Peyer's patch (tissue), 4 donors: ENCODE data around the gene ZDHHC15. TPM values are rescaled to one million over a fixed set of nuclear protein-coding genes. Genes with fewer than 3 reads are reported as not detected.
"Not testable (repeated sequence)": the region's sequence is repeated elsewhere in the genome, so short reads cannot be mapped to it uniquely, and the experiment has no call there.

ENCODE experiments used
- DNase-seq, 3 donors: peaks; one replicate each; pipeline ENCODE4 v3.0.0-alpha.2; 2017 to 2019
- H3K27ac ChIP-seq, 4 donors: fragments of 200-600 bp; sonication (generic); one replicate each; pipeline ENCODE4 v1.5.1; 2016 to 2019
- H3K27me3 ChIP-seq, 2 donors: fragments of 200-600 bp; sonication (generic); one replicate each; pipeline ENCODE4 v1.5.1; 2019
- H3K36me3 ChIP-seq, 3 donors: fragments of 200-600 bp; sonication (generic); one replicate each; pipeline ENCODE4 v1.5.1; 2016 to 2019
- H3K4me1 ChIP-seq, 4 donors: fragments of 200-600 bp; sonication (generic); one replicate each; pipeline ENCODE4 v1.5.1; 2016 to 2019
- H3K4me3 ChIP-seq, 4 donors: fragments of 200-600 bp; sonication (generic); 1 replicate in 3 of 4; 2 replicates in 1 of 4; pipeline ENCODE4 v1.5.1; 2016 to 2019; ENCODE audit warnings: mild to moderate bottlenecking in 1 of 4
- H3K9me3 ChIP-seq, 4 donors: fragments of 200-600 bp; sonication (generic); one replicate each; pipeline ENCODE4 v1.5.1; 2016 to 2019; ENCODE audit warnings: mild to moderate bottlenecking in 1 of 4
- CTCF ChIP-seq, 6 experiments: fragments of 450-650 bp in 4 of 6; fragments of 200-600 bp in 2 of 6; sonication (generic) in 1 of 6; IDR thresholded peaks; one replicate each; pipeline ENCODE4 v1.5.1; 2017 to 2019; ENCODE audit warnings: antibody characterized with exemption in 6 of 6, mild to moderate bottlenecking in 3 of 6, moderate library complexity in 1 of 6
- POLR2A ChIP-seq, 2 donors: fragments of 450-650 bp; IDR thresholded peaks; one replicate each; pipeline ENCODE4 v1.5.1; 2017; ENCODE audit warnings: antibody characterized with exemption in 2 of 2, mild to moderate bottlenecking in 2 of 2, moderate library complexity in 2 of 2
- total RNA-seq, 4 donors: library from RNA; depleted of rRNA; stranded (reverse); fragments of >200 nt; gene quantifications; one replicate each; pipeline ENCODE4 v1.1.0, GENCODE V29; 2016

ZDHHC15 gene
- total RNA-seq = under 1 TPM in 2 of 4 donors, not detected in 2; 0.13 to 0.19 TPM

GRCh38 chrX:75522565-75523431 is at the start of gene ZDHHC15:
Gene ZDHHC15 (minus strand): TSS chrX:75523037. CDS start chrX:75523024, 13 bp downstream.
- H3K4me3 ChIP-seq = peak within 1 kb of the TSS; percentile 18 to 46 (median 35)
- peak within 1 kb of the TSS in 3 of 4 donors; percentile 17 to 59 (median 49) for H3K27ac ChIP-seq
- no peaks in the 10 kb centered on the region for H3K27me3 ChIP-seq
- H3K4me1 ChIP-seq = no peaks in the 10 kb centered on the region
- no peak for TF ChIP-seq POLR2A (IDR thresholded peaks at IDR 0.05)
- TF ChIP-seq CTCF (IDR thresholded peaks at IDR 0.05) = no peak
- no peaks in the 10 kb centered on the region for H3K36me3 ChIP-seq
- H3K9me3 ChIP-seq = no peaks in the 10 kb centered on the region
- peak in 1 of 3 donors; percentile 55 for DNase-seq

- not testable (repeated sequence) for H3K27ac ChIP-seq, H3K9me3 ChIP-seq, DNase-seq, H3K4me3 ChIP-seq, H3K4me1 ChIP-seq, H3K27me3 ChIP-seq, H3K36me3 ChIP-seq
Measured at GRCh38 chrX:75560544-75560943, 37.7 kb upstream of the ZDHHC15 start.

GRCh38 chrX:75547783-75548182 is 24.9 kb upstream of the ZDHHC15 start:
- Histone ChIP-seq H3K27ac (no peak overlapping the region), H3K4me1 (no peaks in the 10 kb centered on the region), H3K27me3 (no peaks in the 10 kb centered on the region), H3K9me3 (no peaks in the 10 kb centered on the region), H3K4me3 (no peak overlapping the region), H3K36me3 (no peaks in the 10 kb centered on the region)
- DNase-seq = no peak
- TF ChIP-seq CTCF (IDR thresholded peaks at IDR 0.05) = no peak
- TF ChIP-seq POLR2A (IDR thresholded peaks at IDR 0.05) = no peak

- H3K36me3 ChIP-seq = no peaks in the 10 kb centered on the region
- TF ChIP-seq CTCF (IDR thresholded peaks at IDR 0.05) (no peak), POLR2A (IDR thresholded peaks at IDR 0.05) (no peak)
Measured at GRCh38 chrX:75546724-75547511, 24.1 kb upstream of the ZDHHC15 start.

GRCh38 chrX:75544786-75545185 is 21.9 kb upstream of the ZDHHC15 start:
- no peak for DNase-seq
- Histone ChIP-seq H3K4me3 (no peak overlapping the region), H3K27ac (no peak overlapping the region), H3K36me3 (no peaks in the 10 kb centered on the region), H3K4me1 (no peaks in the 10 kb centered on the region), H3K27me3 (no peaks in the 10 kb centered on the region), H3K9me3 (no peaks in the 10 kb centered on the region)
- TF ChIP-seq CTCF (IDR thresholded peaks at IDR 0.05) (no peak), POLR2A (IDR thresholded peaks at IDR 0.05) (no peak)

More at GRCh38 chrX:75546724-75547511, 24.1 kb upstream of the ZDHHC15 start:
- no peak overlapping the region for H3K4me3 ChIP-seq
- no peak for DNase-seq
- H3K9me3 ChIP-seq = no peaks in the 10 kb centered on the region
- H3K27ac ChIP-seq = no peak overlapping the region
- no peaks in the 10 kb centered on the region for H3K27me3 ChIP-seq
- H3K4me1 ChIP-seq = no peaks in the 10 kb centered on the region

GRCh38 chrX:75483933-75484332 is 38.9 kb downstream of the ZDHHC15 start:
- Histone ChIP-seq H3K27ac (no peak overlapping the region), H3K36me3 (no peaks in the 10 kb centered on the region), H3K9me3 (no peaks in the 10 kb centered on the region), H3K27me3 (no peaks in the 10 kb centered on the region), H3K4me1 (no peaks in the 10 kb centered on the region), H3K4me3 (no peak overlapping the region)
- DNase-seq = no peak
- TF ChIP-seq CTCF (IDR thresholded peaks at IDR 0.05) (no peak), POLR2A (IDR thresholded peaks at IDR 0.05) (no peak)

- not testable (repeated sequence) for H3K36me3 ChIP-seq, H3K4me1 ChIP-seq
Measured at GRCh38 chrX:75461780-75462179, 61.1 kb downstream of the ZDHHC15 start.

More at GRCh38 chrX:75461780-75462179, 61.1 kb downstream of the ZDHHC15 start:
- H3K27me3 ChIP-seq, DNase-seq, H3K9me3 ChIP-seq, H3K27ac ChIP-seq, H3K4me3 ChIP-seq: not testable (repeated sequence)
